DMS153 (cell line): ENCODE data around the gene JPH2.

Experiments
- DNase-seq: peaks from one replicate; lab custom pipeline; 2025; lab: John Stamatoyannopoulos, UW

JPH2 gene

GRCh38 chr20:44075950-44076232 lies 111.1 kb downstream of the JPH2 start:
- DNase-seq, result no peak

- no peak for DNase-seq
Measured at GRCh38 chr20:44075191-44075949, 111.6 kb downstream of the JPH2 start.

- no peak for DNase-seq
Measured at GRCh38 chr20:44074252-44075151, 112.5 kb downstream of the JPH2 start.

- no peak for DNase-seq
Measured at GRCh38 chr20:44073675-44074071, 113.3 kb downstream of the JPH2 start.

- no peak for DNase-seq
Measured at GRCh38 chr20:44073011-44073674, 113.8 kb downstream of the JPH2 start.

GRCh38 chr20:44072384-44072783 lies 114.6 kb downstream of the JPH2 start:
- no peak for DNase-seq

GRCh38 chr20:44071526-44072111 lies 115.4 kb downstream of the JPH2 start:
- no peak for DNase-seq

GRCh38 chr20:44071057-44071456 lies 115.9 kb downstream of the JPH2 start:
- no peak for DNase-seq

GRCh38 chr20:44070139-44070900 lies 116.7 kb downstream of the JPH2 start:
- DNase-seq, result no peak

GRCh38 chr20:44069203-44070011 lies 117.6 kb downstream of the JPH2 start:
- DNase-seq, result no peak

GRCh38 chr20:44068316-44069201 lies 118.4 kb downstream of the JPH2 start:
- no peak for DNase-seq

GRCh38 chr20:44067650-44068081 lies 119.3 kb downstream of the JPH2 start:
- DNase-seq, result no peak

GRCh38 chr20:44066645-44067606 lies 120.1 kb downstream of the JPH2 start:
- no peak for DNase-seq

GRCh38 chr20:44065401-44066340 lies 121.3 kb downstream of the JPH2 start:
- no peak for DNase-seq

- no peak for DNase-seq
Measured at GRCh38 chr20:44064501-44065400, 122.2 kb downstream of the JPH2 start.
